AG10803 (cell line): ENCODE data around the gene PCDH10.

ENCODE experiments used
- DNase-seq: peaks from one replicate; pipeline ENCODE4 v3.0.0; 2010; ENCODE audit warnings: low read depth
- H3K4me3 ChIP-seq: 2 replicates; pipeline ENCODE4 v1.5.1; 2011; ENCODE audit warnings: mild to moderate bottlenecking, low read length, control low read depth
- CTCF ChIP-seq: conservative IDR thresholded peaks from 2 replicates; pipeline ENCODE4 v1.5.1; 2011; ENCODE audit warnings: mild to moderate bottlenecking, low read length, control low read depth, inconsistent platforms

The PCDH10 gene

GRCh38 chr4:133156096-133156495 lies 7.0 kb downstream of the PCDH10 start:
- no peak for DNase-seq
- TF ChIP-seq CTCF: no peak
- no peak overlapping the region for H3K4me3 ChIP-seq

- H3K4me3 ChIP-seq: no peak overlapping the region
- no peak for DNase-seq
- no peak for TF ChIP-seq CTCF
These were observed 7.5 kb downstream of the PCDH10 start for GRCh38 chr4:133156556-133156955.

GRCh38 chr4:133157460-133158160 lies 8.5 kb downstream of the PCDH10 start:
- no peak for TF ChIP-seq CTCF
- DNase-seq: no peak

GRCh38 chr4:133160853-133161252 lies 11.8 kb downstream of the PCDH10 start:
- DNase-seq: no peak
- TF ChIP-seq CTCF: no peak
- H3K4me3 ChIP-seq: no peak overlapping the region

More at GRCh38 chr4:133157460-133158160, 8.5 kb downstream of the PCDH10 start:
- H3K4me3 ChIP-seq: no peak overlapping the region

- no peak overlapping the region for H3K4me3 ChIP-seq
- TF ChIP-seq CTCF: no peak
- DNase-seq: no peak
These were observed 12.6 kb downstream of the PCDH10 start for GRCh38 chr4:133161570-133162295.

- H3K4me3 ChIP-seq: no peak overlapping the region
- DNase-seq: no peak
- no peak for TF ChIP-seq CTCF
These were observed 13.8 kb downstream of the PCDH10 start for GRCh38 chr4:133162941-133163340.

GRCh38 chr4:133178956-133179355 lies 29.9 kb downstream of the PCDH10 start:
- no peak for TF ChIP-seq CTCF
- no peak for DNase-seq
- H3K4me3 ChIP-seq: no peak overlapping the region
